OCI-LY7 (cell line): ENCODE results near the gene SIPA1L3. TPM values are rescaled to one million over a fixed set of nuclear protein-coding genes. Genes with fewer than 3 reads are reported as not detected.

Experiments used
- BruUV-seq: library from RNA; stranded (reverse); fragments of 400-500 nt; replicated peaks from 2 replicates; lab custom pipeline; 2021; lab: Mats Ljungman, UMichigan
- CTCF ChIA-PET: fragments of 300-600 bp; sonication (Branson Sonifier 250); formaldehyde crosslinking; loops from one replicate; lab custom pipeline; 2022; ENCODE audit warnings: antibody characterized with exemption; ENCODE audit not compliant: unreplicated experiment; lab: Charles Lee
- POLR2A ChIA-PET: fragments of 300-600 bp; sonication (Branson Sonifier 250); formaldehyde crosslinking; loops from one replicate; lab custom pipeline; 2022; ENCODE audit warnings: antibody characterized with exemption; lab: Charles Lee
- DNase-seq: peaks from one replicate; pipeline ENCODE4 v3.0.0-alpha.2; 2015; ENCODE audit warnings: low spot score
- H2AFZ ChIP-seq: fragments of 200-600 bp; sonication (generic), shearing (Covaris generic); 2 replicates; pipeline ENCODE4 v1.6.1; 2014; ENCODE audit warnings: mild to moderate bottlenecking, antibody characterized with exemption, low read length, moderate library complexity
- H3K27ac ChIP-seq: fragments of 200-600 bp; sonication (generic); 2 replicates; pipeline ENCODE4 v1.5.1; 2014; ENCODE audit warnings: mixed run types, low read depth, mild to moderate bottlenecking, moderate library complexity, low read length, inconsistent platforms; ENCODE audit not compliant: poor library complexity, severe bottlenecking
- H3K36me3 ChIP-seq: fragments of 200-600 bp; sonication (generic); 2 replicates; pipeline ENCODE4 v1.6.1; 2014; ENCODE audit warnings: mild to moderate bottlenecking, antibody characterized with exemption, low read length, moderate library complexity, mixed read lengths; ENCODE audit not compliant: insufficient read depth
- H3K4me1 ChIP-seq: fragments of 200-600 bp; sonication (generic); 2 replicates; pipeline ENCODE4 v1.5.1; 2014; ENCODE audit warnings: mild to moderate bottlenecking, low read length; ENCODE audit not compliant: insufficient read depth, poor library complexity, severe bottlenecking
- H3K4me2 ChIP-seq: fragments of 200-600 bp; sonication (generic); 2 replicates; pipeline ENCODE4 v1.6.1; 2014; ENCODE audit warnings: mild to moderate bottlenecking, low read length
- H3K4me3 ChIP-seq: fragments of 200-600 bp; sonication (generic); 2 replicates; pipeline ENCODE4 v1.5.1; 2014; ENCODE audit warnings: mild to moderate bottlenecking, low read depth, low read length; ENCODE audit not compliant: poor library complexity, severe bottlenecking
- H3K79me2 ChIP-seq: fragments of 200-600 bp; sonication (generic); 2 replicates; pipeline ENCODE4 v1.6.1; 2016; ENCODE audit warnings: low read depth, mild to moderate bottlenecking, low read length, moderate library complexity, mixed read lengths; ENCODE audit not compliant: insufficient read depth
- H3K9me2 ChIP-seq: fragments of 200-600 bp; sonication (generic); 2 replicates; pipeline ENCODE4 v1.6.1; 2016; ENCODE audit warnings: mild to moderate bottlenecking, low read length, mixed read lengths; ENCODE audit not compliant: insufficient read depth
- H3K9me3 ChIP-seq: fragments of 200-600 bp; sonication (generic); 2 replicates; pipeline ENCODE4 v1.6.1; 2014; ENCODE audit warnings: mild to moderate bottlenecking, mixed run types, low read length, mixed read lengths
- H4K20me1 ChIP-seq: fragments of 200-600 bp; sonication (generic); 2 replicates; pipeline ENCODE4 v1.6.1; 2014; ENCODE audit warnings: mild to moderate bottlenecking, antibody characterized with exemption, low read length, moderate library complexity, mixed read lengths; ENCODE audit not compliant: insufficient read depth
- CTCF ChIP-seq: fragments of 200-600 bp; sonication (generic); conservative IDR thresholded peaks from 2 replicates; pipeline ENCODE4 v1.5.1; 2014; ENCODE audit warnings: mild to moderate bottlenecking, antibody characterized with exemption, low read length, moderate library complexity, mixed read lengths
- EZH2phosphoT487 ChIP-seq: fragments of 200-600 bp; sonication (generic); IDR thresholded peaks from 2 replicates; pipeline ENCODE4 v1.6.1; 2018; ENCODE audit warnings: low read depth, borderline replicate concordance, mild to moderate bottlenecking, mixed run types, antibody characterized with exemption, low read length, moderate library complexity, mixed read lengths
- intact Hi-C: fragments of 100-400 bp; cut with micrococcal nuclease; formaldehyde crosslinking; loops from one replicate; pipeline ENCODE4 v1.10.0; 2022; ENCODE audit not compliant: unreplicated experiment
- total RNA-seq, 2 experiments: library from RNA; depleted of rRNA in 1 of 2; stranded (reverse); fragments of >200 nt in 1 of 2; shearing (Covaris generic) in 1 of 2; gene quantifications; 2 replicates each; pipeline ENCODE4 v1.2.3, GENCODE V29; 2014 to 2022

Gene SIPA1L3
- total RNA-seq, 2 experiments from 2014 or later, result 21.2 to 84.4 TPM

GRCh38 chr19:37961198-37961597 lies 54.2 kb downstream of the SIPA1L3 start:
- ChIA-PET POLR2A (interaction anchor here (0.6 to 1.3 kb wide), 2 partner anchors 11 to 15 kb away, joined by 3 read pairs; no protein-coding TSS in a partner anchor), CTCF (no interaction called here)
- TF ChIP-seq CTCF (no peak), EZH2phosphoT487 (no peak)
- intact Hi-C loops, result loop anchor here (5.0 kb wide), 1 partner anchor 34 kb away; no protein-coding TSS in a partner anchor
- BruUV-seq, result no TSS peak
- no peak for DNase-seq
- no peak overlapping the region for H2AFZ ChIP-seq
- no peak overlapping the region for H3K4me2 ChIP-seq
- peaks cover 20% of the 10 kb centered on the region; the same call in 1 of the 2 replicates for H3K9me3 ChIP-seq
- H3K79me2 ChIP-seq, result peaks cover 82% of the 10 kb centered on the region
- peaks cover 49% of the 10 kb centered on the region for H3K4me1 ChIP-seq
- H4K20me1 ChIP-seq, result no peaks in the 10 kb centered on the region
- H3K36me3 ChIP-seq, result peaks cover 22% of the 10 kb centered on the region
- H3K27ac ChIP-seq, result no peak overlapping the region
- no peak overlapping the region for H3K4me3 ChIP-seq
- no peaks in the 10 kb centered on the region for H3K9me2 ChIP-seq

- peak; percentile 21; the same call in 1 of the 2 replicates for TF ChIP-seq CTCF
- no peak for TF ChIP-seq EZH2phosphoT487
- peak overlapping the region; percentile 69 for H3K27ac ChIP-seq
- H3K4me1 ChIP-seq, result peaks cover 44% of the 10 kb centered on the region
- no TSS peak for BruUV-seq
- ChIA-PET POLR2A (interaction anchor here (0.6 to 1.5 kb wide), 11 partner anchors 8 to 86 kb away, joined by 3 to 7 read pairs (median 4); no protein-coding TSS in a partner anchor), CTCF (no interaction called here)
- H3K79me2 ChIP-seq, result peaks cover 63% of the 10 kb centered on the region
- H4K20me1 ChIP-seq, result no peaks in the 10 kb centered on the region
- H3K9me2 ChIP-seq, result no peaks in the 10 kb centered on the region
- H3K36me3 ChIP-seq, result peaks cover 12% of the 10 kb centered on the region
- 0 out of 2 replicates have a peak overlapping the region, but pooled peaks have one; percentile 15 for H2AFZ ChIP-seq
- intact Hi-C loops, result loop anchor here (5.0 kb wide), 1 partner anchor 36 kb away; no protein-coding TSS in a partner anchor
- no peak overlapping the region for H3K4me3 ChIP-seq
- DNase-seq, result peak; percentile 26
- peaks cover 16% of the 10 kb centered on the region; the same call in 1 of the 2 replicates for H3K9me3 ChIP-seq
- H3K4me2 ChIP-seq, result peak overlapping the region; percentile 54
Observed at GRCh38 chr19:37963190-37963936, 56.4 kb downstream of the SIPA1L3 start.
